K562 (cell line): ENCODE measurements around the gene OSTF1. TPM values are rescaled to one million over a fixed set of nuclear protein-coding genes. Genes with fewer than 3 reads are reported as not detected.

Experiments
- BRF1 ChIP-seq: IDR thresholded peaks from 3 replicates; pipeline ENCODE4 v1.6.1; 2011; ENCODE audit warnings: borderline replicate concordance, mild to moderate bottlenecking; ENCODE audit not compliant: insufficient read length; ENCODE audit errors: extremely low read depth
- C11orf30 ChIP-seq: fragments of 450-650 bp; IDR thresholded peaks from 2 replicates; pipeline ENCODE4 v1.6.1; 2016; ENCODE audit warnings: low read depth, mild to moderate bottlenecking
- CBX8 ChIP-seq: fragments of 200-600 bp; sonication (generic); IDR thresholded peaks from 2 replicates; pipeline ENCODE4 v1.6.1; 2012; ENCODE audit warnings: borderline replicate concordance, mixed run types, low read depth, mild to moderate bottlenecking, moderate library complexity, mixed read lengths, low read length, control low read depth, inconsistent platforms; ENCODE audit not compliant: poor library complexity, severe bottlenecking; ENCODE audit errors: extremely low read depth
- E2F1 ChIP-seq: sonication (generic); formaldehyde crosslinking; IDR thresholded peaks from 2 replicates; pipeline ENCODE4 v1.8.1; 2023; ENCODE audit warnings: mild to moderate bottlenecking, missing genetic modification reagents, moderate library complexity
- HCFC1 ChIP-seq: IDR thresholded peaks from 2 replicates; pipeline ENCODE4 v1.6.1; 2012; ENCODE audit warnings: low read depth, low read length, improper control_type of control experiment
- IRF2 ChIP-seq: sonication (generic); formaldehyde crosslinking; IDR thresholded peaks from 2 replicates; pipeline ENCODE4 v1.8.1; 2022; ENCODE audit warnings: mild to moderate bottlenecking, missing genetic modification reagents
- JUND ChIP-seq, 2 experiments: IDR thresholded peaks; 2 replicates in 1 of 2; 3 replicates in 1 of 2; pipeline ENCODE4 v1.6.1; 2011; ENCODE audit warnings: borderline replicate concordance in 2 of 2, low read depth in 2 of 2, low read length in 2 of 2, improper control_type of control experiment in 1 of 2, missing biosample characterization in 1 of 2, missing genetic modification characterization in 1 of 2, missing genetic modification reagents in 1 of 2
- MYC ChIP-seq, 2 experiments: fragments of 250-450 bp in 1 of 2; sonication (Bioruptor Pico) in 1 of 2; IDR thresholded peaks; 2 replicates each; pipeline versions ENCODE4 v1.5.1 to v1.6.1; 2012 to 2021; ENCODE audit warnings: low read depth in 2 of 2, borderline replicate concordance in 1 of 2, improper control_type of control experiment in 1 of 2, low read length in 1 of 2, mild to moderate bottlenecking in 1 of 2, moderate library complexity in 1 of 2
- SOX6 ChIP-seq: fragments of 450-650 bp; IDR thresholded peaks from 2 replicates; pipeline ENCODE4 v1.6.1; 2014; ENCODE audit warnings: mild to moderate bottlenecking
- THRA ChIP-seq: fragments of 450-650 bp; IDR thresholded peaks from 2 replicates; pipeline ENCODE4 v1.6.1; 2017; ENCODE audit warnings: mild to moderate bottlenecking, moderate library complexity
- YY1 ChIP-seq, 3 experiments: IDR thresholded peaks; 2 replicates each; pipeline ENCODE4 v1.6.1; 2011; ENCODE audit warnings: low read length in 2 of 3, mild to moderate bottlenecking in 2 of 3, moderate library complexity in 2 of 3, borderline replicate concordance in 1 of 3, control low read depth in 1 of 3, low read depth in 1 of 3; ENCODE audit not compliant: insufficient read depth in 3 of 3, insufficient replicate concordance in 2 of 3, control insufficient read depth in 1 of 3, insufficient read length in 1 of 3; ENCODE audit errors: extremely low read depth in 1 of 3
- ZFX ChIP-seq: sonication (generic); formaldehyde crosslinking; IDR thresholded peaks from 2 replicates; pipeline ENCODE4 v1.8.0; 2022; ENCODE audit warnings: mild to moderate bottlenecking, missing genetic modification reagents, moderate library complexity
- polyA plus RNA-seq, 8 experiments: library from polyadenylated mRNA; depleted of rRNA in 4 of 8; stranded (reverse) in 5 of 8; unstranded in 3 of 8; fragments of >200 nt; fragmentation: Nextera tagmentation in 2 of 8; fragmentation: Illumina TruSeq in 1 of 8; extraction: Ambion mirVana in 2 of 8; extraction: Trizol in 1 of 8; gene quantifications; 2 replicates each; pipeline versions ENCODE4 v1.2.1 to v1.2.3, GENCODE V29; 2011 to 2014; ENCODE audit warnings: inconsistent platforms in 1 of 8, missing spikeins in 1 of 8
- total RNA-seq, 7 experiments: library from RNA; depleted of rRNA in 6 of 7; stranded (reverse); fragments of >200 nt in 6 of 7; fragmentation: Illumina TruSeq in 2 of 7; extraction: Trizol in 2 of 7; gene quantifications; 2 replicates each; pipeline versions ENCODE4 v1.2.1 to v1.2.3, GENCODE V29; 2011 to 2021; ENCODE audit warnings: low replicate concordance in 1 of 7
- TF ChIP-seq, protein P1 (sequence below): sonication (generic); formaldehyde crosslinking; IDR thresholded peaks from 2 replicates; pipeline ENCODE4 v1.8.1; 2022; ENCODE audit warnings: missing genetic modification reagents

OSTF1 gene
- total and polyA plus RNA-seq, 9 of the 15 experiments (the other 6 are each of a cell fraction or from before 2014, with no cell fraction given) = 15.0 to 37.3 (median 23.0) TPM

DNA sequence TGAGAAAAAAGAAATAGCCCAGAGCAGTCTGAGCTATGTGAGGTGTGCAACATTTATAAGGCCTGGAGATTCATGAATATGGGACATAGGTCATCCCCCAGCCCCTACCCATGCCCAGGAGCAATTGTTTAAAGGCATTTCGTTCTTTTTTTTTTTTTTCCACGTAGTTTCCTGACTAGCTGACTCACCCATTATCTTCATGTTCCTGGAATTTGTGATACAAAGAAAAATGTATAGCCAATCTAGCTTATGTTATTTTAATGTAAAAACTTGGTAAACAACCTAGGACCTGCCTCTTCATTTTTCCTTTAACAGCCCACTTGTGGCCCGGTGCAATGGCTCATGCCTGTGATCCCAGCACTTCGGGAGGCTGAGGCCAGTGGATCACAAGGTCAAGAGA is 81.3 kb downstream of the OSTF1 start (continued):
- TF ChIP-seq ZFX (CRISPR knock-in tag) (no peak), SOX6 (0 out of 2 replicates have a peak, but pooled peaks have one; percentile 27), MYC (IDR thresholded peaks at IDR 0.05; ENCODE audit: low read depth, low read length) (no peak), MYC (CRISPR knock-in tag; IDR thresholded peaks at IDR 0.05; ENCODE audit: borderline replicate concordance, low read depth) (no peak), IRF2 (CRISPR knock-in tag) (no peak), THRA (no peak), BRF1 (no peak), C11orf30 (peak; percentile 25; the same call in 1 of the 2 replicates), HCFC1 (no peak), YY1 (IDR thresholded peaks at IDR 0.05; ENCODE audit: borderline replicate concordance in 1 of 3, control insufficient read depth in 1 of 3, extremely low read depth in 1 of 3, insufficient read depth in 3 of 3, insufficient read length in 1 of 3, insufficient replicate concordance in 2 of 3, low read depth in 1 of 3, low read length in 2 of 3) (no peak), E2F1 (no peak), JUND (IDR thresholded peaks at IDR 0.05; ENCODE audit: borderline replicate concordance, low read depth, low read length) (peak; percentile 54; the same call in 1 of the 2 replicates), JUND (tag; IDR thresholded peaks at IDR 0.05; ENCODE audit: borderline replicate concordance, low read depth, low read length) (0 out of 3 replicates have a peak, but pooled peaks have one; percentile 24), CBX8 (no peak)
- TF ChIP-seq, protein P1, sequence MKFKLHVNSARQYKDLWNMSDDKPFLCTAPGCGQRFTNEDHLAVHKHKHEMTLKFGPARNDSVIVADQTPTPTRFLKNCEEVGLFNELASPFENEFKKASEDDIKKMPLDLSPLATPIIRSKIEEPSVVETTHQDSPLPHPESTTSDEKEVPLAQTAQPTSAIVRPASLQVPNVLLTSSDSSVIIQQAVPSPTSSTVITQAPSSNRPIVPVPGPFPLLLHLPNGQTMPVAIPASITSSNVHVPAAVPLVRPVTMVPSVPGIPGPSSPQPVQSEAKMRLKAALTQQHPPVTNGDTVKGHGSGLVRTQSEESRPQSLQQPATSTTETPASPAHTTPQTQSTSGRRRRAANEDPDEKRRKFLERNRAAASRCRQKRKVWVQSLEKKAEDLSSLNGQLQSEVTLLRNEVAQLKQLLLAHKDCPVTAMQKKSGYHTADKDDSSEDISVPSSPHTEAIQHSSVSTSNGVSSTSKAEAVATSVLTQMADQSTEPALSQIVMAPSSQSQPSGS (CRISPR knock-in tag) = no peak
- TF ChIP-seq, all 486 proteins: peak for 9
